ENCODE results near the gene MEAK7.

The MEAK7 gene

DNA sequence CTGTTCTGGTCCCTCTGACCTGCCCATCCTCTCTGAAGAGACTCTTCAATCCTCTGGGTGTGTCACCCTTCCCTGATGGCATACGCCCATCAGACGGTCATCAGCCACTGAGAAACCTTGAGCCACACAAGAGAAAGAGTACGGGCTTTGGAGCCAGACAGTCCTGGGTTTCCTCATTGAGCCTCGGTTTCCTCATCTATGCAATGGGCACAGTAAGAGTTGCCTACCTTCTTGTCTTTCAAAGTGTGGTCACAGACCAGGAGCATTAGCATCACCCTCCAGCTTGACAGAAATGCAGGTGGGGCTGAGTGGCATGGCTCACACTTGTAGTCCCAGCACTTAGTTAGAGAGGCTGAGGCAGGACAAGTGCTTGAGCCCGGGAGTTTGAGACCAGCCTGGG is 26.1 kb upstream of the MEAK7 start:
- TF ChIP-seq, protein P1, sequence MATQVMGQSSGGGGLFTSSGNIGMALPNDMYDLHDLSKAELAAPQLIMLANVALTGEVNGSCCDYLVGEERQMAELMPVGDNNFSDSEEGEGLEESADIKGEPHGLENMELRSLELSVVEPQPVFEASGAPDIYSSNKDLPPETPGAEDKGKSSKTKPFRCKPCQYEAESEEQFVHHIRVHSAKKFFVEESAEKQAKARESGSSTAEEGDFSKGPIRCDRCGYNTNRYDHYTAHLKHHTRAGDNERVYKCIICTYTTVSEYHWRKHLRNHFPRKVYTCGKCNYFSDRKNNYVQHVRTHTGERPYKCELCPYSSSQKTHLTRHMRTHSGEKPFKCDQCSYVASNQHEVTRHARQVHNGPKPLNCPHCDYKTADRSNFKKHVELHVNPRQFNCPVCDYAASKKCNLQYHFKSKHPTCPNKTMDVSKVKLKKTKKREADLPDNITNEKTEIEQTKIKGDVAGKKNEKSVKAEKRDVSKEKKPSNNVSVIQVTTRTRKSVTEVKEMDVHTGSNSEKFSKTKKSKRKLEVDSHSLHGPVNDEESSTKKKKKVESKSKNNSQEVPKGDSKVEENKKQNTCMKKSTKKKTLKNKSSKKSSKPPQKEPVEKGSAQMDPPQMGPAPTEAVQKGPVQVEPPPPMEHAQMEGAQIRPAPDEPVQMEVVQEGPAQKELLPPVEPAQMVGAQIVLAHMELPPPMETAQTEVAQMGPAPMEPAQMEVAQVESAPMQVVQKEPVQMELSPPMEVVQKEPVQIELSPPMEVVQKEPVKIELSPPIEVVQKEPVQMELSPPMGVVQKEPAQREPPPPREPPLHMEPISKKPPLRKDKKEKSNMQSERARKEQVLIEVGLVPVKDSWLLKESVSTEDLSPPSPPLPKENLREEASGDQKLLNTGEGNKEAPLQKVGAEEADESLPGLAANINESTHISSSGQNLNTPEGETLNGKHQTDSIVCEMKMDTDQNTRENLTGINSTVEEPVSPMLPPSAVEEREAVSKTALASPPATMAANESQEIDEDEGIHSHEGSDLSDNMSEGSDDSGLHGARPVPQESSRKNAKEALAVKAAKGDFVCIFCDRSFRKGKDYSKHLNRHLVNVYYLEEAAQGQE (IDR thresholded peaks at IDR 0.05; ENCODE audit: insufficient read depth in 1 of 2, low read depth in 2 of 2, low read length in 2 of 2), result no peak
- no peak for TF ChIP-seq POLR2AphosphoS5 (IDR thresholded peaks at IDR 0.05; ENCODE audit: low read depth, low read length)
- no peak for TF ChIP-seq TAF1 (IDR thresholded peaks at IDR 0.05; ENCODE audit: borderline replicate concordance, insufficient read depth, low read length)
- TF ChIP-seq SIN3A (IDR thresholded peaks at IDR 0.05; ENCODE audit: borderline replicate concordance, insufficient read depth, low read length), result no peak
- no peak for TF ChIP-seq FOXP2 (optimal IDR thresholded peaks at IDR 0.05; ENCODE audit: borderline replicate concordance, extremely low read depth, extremely low read length, insufficient read depth)

DNA sequence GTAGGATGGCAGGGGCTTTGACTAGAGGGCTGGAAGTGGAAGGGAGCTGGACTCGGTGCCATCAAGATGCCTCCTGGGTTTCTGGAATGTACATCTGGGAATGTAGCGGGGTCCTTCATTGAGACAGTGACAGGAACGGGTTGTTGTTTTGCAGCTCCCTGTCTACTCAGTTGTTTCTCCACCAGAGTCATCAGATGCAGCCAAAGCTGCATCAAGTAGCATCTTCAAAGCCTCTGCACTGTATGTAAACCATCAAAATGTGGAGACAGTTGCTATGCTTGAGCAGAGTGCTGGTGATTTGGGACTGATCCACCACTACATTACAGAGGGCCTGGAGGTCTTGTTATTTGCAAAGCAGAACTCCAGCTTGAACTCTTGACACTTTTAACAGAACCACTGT is 25.1 kb upstream of the MEAK7 start:
- no peak for TF ChIP-seq SIN3A (IDR thresholded peaks at IDR 0.05; ENCODE audit: borderline replicate concordance, insufficient read depth, low read length)
- TF ChIP-seq, protein P1 (IDR thresholded peaks at IDR 0.05; ENCODE audit: insufficient read depth in 1 of 2, low read depth in 2 of 2, low read length in 2 of 2), result no peak
- no peak for TF ChIP-seq FOXP2 (optimal IDR thresholded peaks at IDR 0.05; ENCODE audit: borderline replicate concordance, extremely low read depth, extremely low read length, insufficient read depth)
- no peak for TF ChIP-seq POLR2AphosphoS5 (IDR thresholded peaks at IDR 0.05; ENCODE audit: low read depth, low read length)
- no peak for TF ChIP-seq TAF1 (IDR thresholded peaks at IDR 0.05; ENCODE audit: borderline replicate concordance, insufficient read depth, low read length)

DNA sequence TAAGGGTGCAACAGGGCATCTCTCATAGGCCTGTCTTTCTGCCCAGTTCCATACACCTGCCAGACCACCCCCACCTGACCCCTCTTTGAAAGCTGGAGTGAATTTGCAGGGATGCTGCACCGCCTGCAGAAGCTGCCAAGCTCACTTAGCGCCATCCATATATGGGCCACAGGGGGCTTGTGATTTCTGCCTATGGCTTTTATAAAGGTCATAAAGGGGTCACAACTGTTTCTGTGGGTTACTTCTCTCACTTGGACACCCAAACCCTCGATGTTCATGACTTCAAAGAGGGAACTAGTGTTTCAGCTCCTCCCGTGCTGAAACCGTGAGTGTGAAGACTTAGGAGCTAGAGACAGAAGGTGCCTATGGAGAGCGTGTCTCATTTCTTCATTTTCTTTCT is 23.9 kb upstream of the MEAK7 start:
- no peak for TF ChIP-seq FOXP2 (optimal IDR thresholded peaks at IDR 0.05; ENCODE audit: borderline replicate concordance, extremely low read depth, extremely low read length, insufficient read depth)
- TF ChIP-seq SIN3A (IDR thresholded peaks at IDR 0.05; ENCODE audit: borderline replicate concordance, insufficient read depth, low read length), result no peak
- no peak for TF ChIP-seq POLR2AphosphoS5 (IDR thresholded peaks at IDR 0.05; ENCODE audit: low read depth, low read length)
- TF ChIP-seq, protein P1 (IDR thresholded peaks at IDR 0.05; ENCODE audit: insufficient read depth in 1 of 2, low read depth in 2 of 2, low read length in 2 of 2), result no peak
- TF ChIP-seq TAF1 (IDR thresholded peaks at IDR 0.05; ENCODE audit: borderline replicate concordance, insufficient read depth, low read length), result no peak

DNA sequence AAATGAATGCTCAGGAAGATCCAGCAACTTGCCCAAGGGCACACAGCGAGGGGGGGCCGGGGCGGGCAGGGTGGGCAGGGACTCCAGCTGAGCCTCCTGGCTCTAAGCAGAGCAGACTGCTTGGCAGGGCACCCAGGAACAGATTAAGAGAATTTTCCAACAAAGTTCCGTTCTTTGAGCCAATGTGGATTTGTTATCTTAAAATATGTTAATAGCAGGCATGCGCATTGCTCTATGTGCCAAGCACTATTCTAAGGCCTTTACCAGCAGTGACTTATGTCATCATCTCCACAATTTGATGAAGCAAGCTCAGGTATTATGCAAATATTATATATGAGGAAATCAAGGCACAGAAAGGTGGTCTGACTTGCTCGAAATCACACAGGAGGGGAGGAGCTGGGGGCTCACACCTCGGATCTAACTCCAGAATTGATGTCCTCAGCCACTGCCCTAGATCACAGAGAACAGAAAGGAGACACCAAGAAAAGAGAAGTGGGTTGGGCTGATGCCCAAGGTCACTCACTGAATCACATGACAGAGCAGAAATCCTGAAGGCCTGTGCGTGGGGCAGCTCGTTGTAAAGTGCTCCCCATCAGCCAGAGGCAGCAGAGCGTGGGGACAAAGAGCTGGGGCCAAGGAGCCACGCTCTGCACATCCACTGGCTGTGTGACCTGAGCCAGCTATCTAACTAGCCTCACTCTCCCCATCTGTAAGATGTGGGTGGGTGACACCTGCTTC is 23.2 kb upstream of the MEAK7 start:
- TF ChIP-seq, protein P1 (IDR thresholded peaks at IDR 0.05; ENCODE audit: insufficient read depth in 1 of 2, low read depth in 2 of 2, low read length in 2 of 2), result no peak
- no peak for TF ChIP-seq FOXP2 (optimal IDR thresholded peaks at IDR 0.05; ENCODE audit: borderline replicate concordance, extremely low read depth, extremely low read length, insufficient read depth)
- no peak for TF ChIP-seq TAF1 (IDR thresholded peaks at IDR 0.05; ENCODE audit: borderline replicate concordance, insufficient read depth, low read length)
- TF ChIP-seq SIN3A (IDR thresholded peaks at IDR 0.05; ENCODE audit: borderline replicate concordance, insufficient read depth, low read length), result no peak
- TF ChIP-seq POLR2AphosphoS5 (IDR thresholded peaks at IDR 0.05; ENCODE audit: low read depth, low read length), result no peak

All from PFSK-1 (cell line).